HTERT RPE-1 (cell line): Measurements from ENCODE around the gene ZNF425.
"Not testable (repeated sequence)": the region's sequence is repeated elsewhere in the genome, so short reads cannot be mapped to it uniquely, and the experiment has no call there.

ENCODE experiments used
- in situ Hi-C: fragments of 300-500 bp; cut with MboI; formaldehyde crosslinking; loops from 4 replicates; pipeline ENCODE4 v1.14.3; 2020; ENCODE audit warnings: low sequenced_read_pairs

ZNF425 gene, protein sequence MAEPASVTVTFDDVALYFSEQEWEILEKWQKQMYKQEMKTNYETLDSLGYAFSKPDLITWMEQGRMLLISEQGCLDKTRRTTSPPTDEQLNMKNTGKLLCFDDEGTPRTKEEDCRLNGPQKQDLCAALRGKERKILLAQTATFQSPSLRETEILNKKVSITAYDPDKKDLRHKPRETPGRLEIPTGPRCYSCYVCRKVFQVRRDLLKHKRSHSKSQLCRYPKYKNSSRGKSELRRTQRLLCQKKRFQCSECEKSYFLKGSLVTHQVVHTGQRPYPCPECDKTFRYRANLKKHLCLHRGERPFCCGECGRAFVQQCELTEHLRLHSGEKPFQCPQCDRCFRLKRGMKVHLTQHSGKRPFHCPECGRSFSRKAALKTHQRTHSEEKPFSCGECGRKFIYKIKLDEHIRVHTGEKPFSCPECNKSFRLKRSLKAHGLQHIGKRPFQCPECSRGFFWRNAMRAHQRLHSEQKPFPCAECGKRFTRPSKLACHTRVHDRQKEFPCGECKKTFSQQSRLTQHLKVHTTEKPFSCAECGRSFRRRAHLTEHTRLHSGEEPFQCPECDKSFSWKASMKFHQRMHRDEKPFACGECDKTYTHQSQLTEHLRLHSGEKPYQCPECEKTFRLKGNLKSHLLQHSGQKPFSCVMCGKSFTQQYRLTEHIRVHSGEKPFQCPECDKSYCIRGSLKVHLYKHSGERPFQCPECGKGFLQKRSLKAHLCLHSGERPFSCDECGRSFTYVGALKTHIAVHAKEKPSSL

DNA sequence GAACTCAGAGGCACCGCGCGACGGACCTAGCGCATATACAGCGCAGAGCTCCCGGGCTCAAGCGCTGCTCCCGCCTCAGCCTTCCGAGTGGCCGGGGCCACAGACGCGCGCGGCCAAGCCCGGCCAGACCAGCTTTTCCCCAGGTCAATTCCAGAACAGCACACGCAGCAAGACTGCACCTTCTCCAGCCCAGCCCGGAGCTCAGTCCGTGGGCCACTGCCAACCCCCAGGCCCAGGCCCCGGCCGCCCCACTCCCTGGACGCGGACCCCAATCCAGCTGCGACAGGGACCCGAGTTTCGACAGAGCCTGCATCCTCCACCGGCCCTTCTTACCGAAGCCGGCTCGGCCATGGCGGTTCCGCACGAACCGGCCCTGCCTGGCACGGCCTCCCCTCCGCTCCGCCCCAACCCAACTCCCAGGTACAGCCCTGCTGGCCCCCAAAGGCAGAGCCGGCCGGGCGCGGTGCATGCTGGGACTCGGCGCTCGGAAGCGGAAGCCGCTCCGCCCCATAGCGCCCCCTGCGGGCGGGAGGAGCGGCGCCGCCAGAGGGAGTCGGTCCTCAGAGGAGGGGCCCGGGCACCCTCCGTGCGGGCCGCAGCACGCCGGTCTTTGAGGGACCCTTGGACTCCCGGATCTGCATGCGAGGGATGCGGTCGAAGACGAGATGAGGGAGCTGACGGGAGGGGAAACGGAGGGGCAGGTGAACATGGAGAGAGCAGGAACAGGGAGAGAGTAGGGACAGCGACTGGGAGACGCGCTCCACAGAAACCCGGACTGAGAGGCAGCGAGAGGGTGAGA is at the start of gene ZNF425:
TSS of gene ZNF425 (minus strand) at position 462 of the 799 bp plus-strand sequence. CDS start at position 351, 111 bp downstream.
- in situ Hi-C loops, result no loop called here

DNA sequence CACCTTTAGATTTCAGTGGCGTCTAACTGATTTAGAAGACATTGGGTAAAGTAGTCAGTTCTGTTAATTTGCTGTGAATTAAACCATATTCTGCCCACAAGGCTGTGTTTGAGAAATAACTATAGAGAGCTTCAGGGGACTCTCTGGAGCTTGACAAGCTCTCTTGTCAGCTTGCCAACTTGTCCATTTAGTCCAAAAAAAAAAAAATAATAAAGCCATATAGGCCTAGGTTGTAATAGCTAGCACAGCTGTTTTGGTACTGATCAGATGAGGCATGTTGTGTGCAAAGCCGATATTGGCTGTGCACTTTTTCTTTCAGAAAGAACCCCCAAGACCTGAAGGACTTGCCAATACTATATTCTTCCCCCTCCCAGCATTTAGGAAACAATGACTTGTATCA is 49.0 kb upstream of the ZNF425 start:
- in situ Hi-C loops, result no loop called here

DNA sequence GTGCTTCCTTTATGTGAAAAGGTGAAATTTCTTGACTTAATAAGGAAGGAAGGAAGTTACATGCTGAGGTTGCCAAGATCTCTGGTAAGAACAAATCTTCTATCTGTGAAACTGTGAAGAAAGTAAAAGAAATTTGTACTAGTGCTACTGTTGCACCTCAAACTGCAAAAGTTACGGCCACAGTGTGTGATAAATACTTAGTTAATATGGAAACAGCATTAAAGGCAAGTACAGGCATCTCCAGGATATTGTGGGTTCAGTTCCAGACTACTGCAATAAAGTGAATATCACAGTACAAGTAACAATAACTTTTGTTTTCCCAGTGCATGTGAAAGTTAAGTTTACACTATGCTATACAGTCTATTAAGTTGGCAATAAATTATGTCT is 46.4 kb upstream of the ZNF425 start:
- in situ Hi-C loops, result no loop called here

DNA sequence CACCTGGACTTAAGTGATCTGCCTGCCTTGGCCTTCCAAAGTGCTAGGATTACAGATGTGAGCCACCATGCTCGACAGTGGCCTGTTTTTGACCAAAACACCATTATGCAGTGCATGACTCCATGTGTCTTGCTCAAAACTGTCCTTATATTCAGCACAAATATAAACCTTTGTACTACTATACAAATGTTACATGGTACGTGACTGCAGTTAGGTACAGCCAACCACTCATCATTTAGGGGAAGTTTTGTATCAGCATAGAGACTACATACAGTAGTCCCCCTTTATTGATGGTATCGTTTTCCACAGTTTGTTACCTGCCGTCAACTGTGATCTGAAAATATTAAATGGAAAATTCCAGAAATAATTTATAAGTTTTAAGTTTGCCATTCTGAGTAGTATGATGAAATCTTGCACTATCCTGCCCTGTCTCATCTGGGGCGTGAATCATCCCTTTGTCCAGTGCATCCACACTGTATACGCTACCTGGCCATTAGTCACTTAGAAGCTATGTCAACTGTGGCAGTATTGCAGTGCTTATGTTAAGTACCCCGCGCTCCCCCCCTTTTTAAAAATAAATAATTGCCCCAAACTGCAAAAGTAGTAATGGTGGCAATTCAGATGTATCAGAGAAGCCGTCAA is 45.9 kb upstream of the ZNF425 start:
- in situ Hi-C loops, result no loop called here

DNA sequence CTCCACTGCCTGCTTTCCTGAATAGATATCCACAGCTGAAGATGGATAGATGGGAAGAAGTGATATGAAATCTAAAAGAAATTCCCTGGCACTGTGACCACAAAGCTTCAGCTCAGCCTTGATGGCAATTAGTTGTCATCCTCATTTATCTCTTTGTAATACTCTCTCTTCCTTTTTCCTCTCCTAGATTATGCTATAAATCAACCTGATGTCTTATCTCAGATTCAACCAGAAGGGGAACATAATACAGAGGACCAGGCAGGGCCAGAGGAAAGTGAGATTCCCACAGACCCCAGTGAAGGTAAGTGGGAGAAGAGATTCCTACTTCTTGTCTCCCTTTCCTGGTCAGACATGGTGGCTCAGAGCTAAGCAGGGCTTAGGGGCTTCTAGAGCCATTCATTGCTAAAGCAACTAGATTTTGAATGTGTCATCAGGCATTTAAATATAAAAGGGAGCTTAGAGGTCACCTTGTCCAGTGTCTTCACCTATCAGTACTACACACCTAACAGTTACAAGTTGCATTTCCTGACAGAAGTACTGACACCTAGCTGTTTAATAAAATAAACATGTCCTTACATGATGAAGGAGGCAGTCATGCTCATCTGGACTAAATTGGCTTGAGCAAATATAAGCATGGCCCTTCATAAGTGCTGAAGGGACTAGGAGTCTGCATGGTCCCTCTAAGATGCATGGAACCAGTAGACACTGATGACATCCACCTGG is 40.7 kb upstream of the ZNF425 start:
- in situ Hi-C loops, result no loop called here

DNA sequence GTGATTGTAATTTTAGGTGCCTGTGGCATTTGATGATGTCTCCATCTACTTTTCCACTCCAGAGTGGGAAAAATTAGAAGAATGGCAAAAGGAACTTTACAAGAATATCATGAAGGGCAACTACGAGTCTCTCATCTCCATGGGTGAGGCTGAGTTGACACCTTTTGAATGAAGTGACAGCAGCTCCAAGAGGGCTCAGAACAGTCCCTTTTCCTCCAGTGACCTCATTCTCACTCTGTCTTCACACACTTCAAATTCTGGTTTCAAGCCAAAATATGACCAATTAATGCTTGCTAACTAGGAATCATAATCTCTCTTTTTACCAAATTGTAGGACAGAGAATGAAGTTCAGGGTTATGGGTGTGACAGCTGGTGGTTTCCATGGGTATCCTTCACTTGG is 40.0 kb upstream of the ZNF425 start:
- in situ Hi-C loops, result no loop called here

DNA sequence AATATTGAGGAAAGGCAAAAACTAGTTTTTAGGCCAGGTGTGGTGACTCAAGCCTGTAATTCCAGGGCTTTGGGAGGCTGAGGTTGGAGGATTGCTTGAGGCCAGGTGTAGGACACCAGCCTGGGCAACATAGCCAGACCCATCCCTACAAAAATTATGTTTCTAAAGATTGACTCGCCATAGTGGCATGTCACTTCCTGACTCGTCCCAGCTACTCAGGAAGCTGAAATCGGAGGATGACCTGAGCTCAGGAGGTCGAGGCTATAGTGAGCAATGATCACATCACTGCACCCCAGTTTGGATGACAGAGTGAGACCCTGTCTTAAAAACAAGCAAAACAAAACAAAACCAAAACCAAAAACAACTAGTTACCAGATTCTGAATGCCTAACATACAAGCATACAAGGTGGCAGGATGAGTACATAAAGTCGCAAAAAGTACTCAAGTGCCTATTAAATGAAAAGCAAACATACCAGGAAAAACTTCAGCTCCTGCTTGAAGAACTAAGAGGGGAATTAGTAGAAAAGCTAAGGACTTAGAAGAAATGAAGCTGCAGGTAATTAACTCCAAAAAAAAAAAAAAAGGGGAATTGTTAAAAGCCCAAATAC is 35.2 kb upstream of the ZNF425 start:
- in situ Hi-C loops, result no loop called here

DNA sequence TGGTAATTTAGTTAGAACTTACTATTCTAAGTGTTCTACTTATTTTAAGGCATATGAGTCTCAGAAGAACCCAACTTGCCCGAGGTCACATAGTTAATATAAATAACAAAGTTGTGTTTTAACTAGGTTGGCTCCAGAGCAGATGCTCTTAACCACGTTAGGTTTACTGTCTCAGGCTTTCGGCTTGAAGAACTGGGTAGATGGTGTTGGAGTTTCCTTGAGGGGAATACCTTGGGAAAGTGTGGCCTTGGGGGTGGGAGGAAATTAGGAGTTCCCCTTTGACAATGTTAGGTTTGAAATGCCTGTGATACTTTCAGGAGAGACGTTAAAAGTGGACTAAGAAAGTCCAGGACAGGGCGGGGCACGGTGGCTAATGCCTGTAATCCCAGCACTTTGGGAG is 30.8 kb upstream of the ZNF425 start:
- in situ Hi-C loops, result no loop called here

DNA sequence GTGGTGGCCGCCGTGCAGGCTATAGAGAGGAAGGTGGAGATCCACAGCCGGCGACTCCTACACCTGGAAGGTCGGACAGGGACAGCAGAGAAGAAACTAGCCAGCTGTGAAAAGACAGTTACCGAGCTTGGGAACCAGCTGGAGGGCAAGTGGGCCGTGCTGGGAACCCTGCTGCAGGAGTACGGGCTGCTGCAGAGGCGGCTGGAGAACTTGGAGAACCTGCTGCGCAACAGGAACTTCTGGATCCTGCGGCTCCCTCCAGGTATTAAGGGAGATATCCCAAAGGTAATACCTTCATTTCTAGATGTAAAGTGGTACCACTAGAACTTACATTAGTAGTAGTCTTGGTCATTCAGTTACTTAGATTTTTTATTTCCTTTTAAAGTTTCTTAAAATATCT is 27.9 kb upstream of the ZNF425 start:
- in situ Hi-C loops, result no loop called here

DNA sequence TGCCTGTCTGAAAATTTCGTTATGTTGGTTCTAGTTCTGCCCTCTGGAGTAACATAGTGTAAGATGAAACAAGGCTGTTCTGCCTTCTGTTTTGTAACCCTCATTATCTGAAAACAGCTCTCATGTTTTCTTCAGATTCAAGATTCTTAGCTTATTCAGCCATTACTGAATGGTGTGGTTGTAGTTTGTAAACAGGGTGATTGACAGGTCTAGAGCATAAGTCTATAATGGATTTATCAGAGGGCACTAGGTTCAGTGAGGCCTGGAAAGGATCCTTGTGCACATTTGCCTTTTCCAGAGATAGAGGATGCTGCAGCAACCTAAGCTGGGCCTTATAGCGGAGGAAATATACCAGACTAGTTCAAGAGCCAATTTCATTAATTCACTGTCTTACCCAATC is 27.2 kb upstream of the ZNF425 start:
- in situ Hi-C loops, result no loop called here

DNA sequence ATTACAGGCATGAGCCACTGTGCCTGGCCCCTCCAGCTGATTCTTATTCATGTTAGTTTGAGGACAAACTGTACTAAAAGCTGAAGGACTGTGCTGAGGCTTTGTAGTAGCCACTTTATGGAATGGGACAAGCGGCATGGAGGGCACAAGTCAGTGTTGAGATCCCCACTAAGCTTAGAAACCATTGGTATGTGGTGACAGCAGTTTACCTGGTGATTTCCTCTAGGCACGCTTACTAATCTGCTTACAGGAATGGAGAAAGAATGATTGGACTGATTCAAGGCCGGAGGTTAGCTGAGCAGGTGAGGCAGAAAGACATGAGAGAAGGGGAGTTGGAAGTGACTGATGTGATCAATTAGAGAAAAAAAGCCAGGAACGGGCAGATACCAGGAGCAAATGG is 24.9 kb upstream of the ZNF425 start:
- in situ Hi-C loops, result no loop called here

DNA sequence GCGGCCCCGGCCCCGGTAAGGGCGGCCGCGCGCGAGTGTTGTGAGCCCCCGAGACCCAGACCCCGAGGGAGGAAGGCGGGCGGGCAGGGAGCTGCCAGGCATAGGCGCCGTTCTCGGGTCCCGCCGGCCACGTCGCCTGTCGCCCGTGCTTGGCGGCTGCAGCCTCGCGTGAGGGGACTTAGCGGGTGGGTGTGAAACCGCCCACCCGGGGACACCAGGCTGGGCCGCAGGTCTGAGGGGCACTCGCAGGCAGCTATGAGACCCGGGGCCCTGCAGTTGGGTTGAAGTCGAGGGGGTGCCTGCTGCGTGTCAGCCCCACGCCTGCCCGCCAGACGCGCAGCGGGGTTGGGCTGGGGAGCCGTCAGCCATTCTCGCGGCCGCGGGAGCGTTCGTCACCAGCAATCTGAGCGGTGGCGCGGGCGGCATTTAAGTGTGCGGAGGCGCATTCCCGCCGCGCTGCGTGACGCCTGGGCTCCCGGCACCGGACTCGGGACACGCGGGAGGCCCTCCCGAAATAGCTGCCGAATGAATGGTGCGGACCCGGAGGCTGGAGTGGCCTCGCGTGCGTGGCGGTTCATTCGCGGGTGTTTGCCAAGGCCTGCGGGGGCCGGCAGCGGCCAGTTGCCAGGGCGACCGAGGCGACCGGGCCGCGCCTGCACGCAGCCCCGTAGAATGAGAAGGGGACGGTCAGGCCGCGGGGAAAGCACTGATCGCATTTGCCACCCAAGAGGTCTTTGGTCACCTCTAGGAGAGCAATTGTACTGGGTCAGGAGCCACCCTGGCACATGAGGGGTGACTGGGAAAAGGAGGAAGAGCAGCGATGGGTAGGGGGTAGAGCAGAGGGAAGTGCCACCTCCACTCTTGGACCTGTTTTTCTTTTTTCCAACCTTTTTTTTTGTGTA is 21.9 kb upstream of the ZNF425 start:
- in situ Hi-C loops, result no loop called here

DNA sequence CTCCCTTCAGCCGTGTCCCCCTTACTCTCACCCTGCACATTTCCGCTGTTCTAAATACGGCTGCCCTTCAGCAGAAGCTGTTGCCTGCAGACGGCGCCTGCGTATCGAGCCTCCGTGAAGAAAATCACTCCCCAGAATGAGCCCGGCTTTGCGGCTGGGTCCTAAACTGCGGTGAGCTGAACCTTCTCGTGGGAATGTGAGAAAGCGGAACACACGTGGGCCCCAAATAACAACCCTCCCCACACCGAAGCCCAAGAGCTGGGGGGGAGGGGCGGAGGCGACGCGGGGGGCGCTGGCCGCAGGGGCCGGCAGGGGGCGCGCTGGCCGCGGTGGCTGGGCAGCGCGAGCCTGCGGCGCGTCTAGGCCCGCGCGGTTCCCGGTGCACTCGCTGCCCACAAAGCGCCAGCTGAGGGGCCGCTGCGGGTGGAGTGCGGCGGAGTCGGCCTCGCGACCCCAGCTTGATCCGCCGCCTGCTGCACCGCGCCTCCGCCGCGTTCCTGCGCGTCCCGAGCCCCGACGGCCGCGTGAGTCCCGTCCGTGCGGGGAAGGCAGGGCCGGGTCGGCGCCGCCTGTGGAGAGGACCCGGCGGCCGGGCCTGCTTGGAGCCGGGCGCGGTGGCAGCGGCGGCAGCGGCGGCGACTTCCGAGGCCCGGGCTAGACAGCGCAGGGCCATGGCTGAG is 21.1 kb upstream of the ZNF425 start, which contains the start of gene ZNF398:
TSS of gene ZNF398 (plus strand) at position 382 of the 680 bp plus-strand sequence. CDS start at position 672, 290 bp downstream.
- in situ Hi-C loops, result no loop called here

DNA sequence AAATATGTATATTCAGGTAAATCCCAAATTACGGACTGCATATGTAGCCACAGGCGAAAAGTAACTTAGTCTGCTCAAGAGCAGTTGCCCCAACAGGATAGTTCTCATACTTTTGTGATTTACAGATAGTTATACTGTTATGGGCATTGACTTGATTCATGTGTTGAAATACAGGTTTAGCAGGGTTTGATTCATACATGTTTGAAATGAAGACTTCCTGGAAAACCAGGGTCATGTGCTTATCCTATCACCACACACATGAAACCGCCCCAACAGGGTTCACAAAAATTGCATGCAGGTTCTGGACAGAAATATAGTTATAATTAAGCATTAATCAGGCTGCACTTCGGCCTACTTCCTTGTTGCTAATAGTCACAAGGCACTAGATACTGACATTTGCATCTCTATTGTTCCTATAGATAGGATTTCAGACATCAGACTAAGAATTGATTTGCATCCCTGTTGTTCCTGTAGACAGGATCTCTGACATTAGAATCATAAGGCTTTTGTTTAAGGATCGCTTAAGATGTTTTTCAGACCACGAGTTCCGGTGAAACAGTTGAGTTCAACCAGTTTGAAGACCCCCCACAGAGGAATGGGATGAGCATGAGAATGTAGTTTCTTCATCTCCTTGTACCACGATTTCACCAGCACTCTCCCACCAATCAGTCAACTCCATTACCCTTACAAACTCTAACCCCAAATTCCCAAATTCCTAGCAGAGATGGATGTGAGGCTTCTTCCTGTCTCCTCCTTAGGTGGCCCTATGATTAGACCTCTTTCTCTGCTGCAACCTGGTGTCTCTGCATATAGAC is 19.1 kb upstream of the ZNF425 start:
- in situ Hi-C loops, result no loop called here

DNA sequence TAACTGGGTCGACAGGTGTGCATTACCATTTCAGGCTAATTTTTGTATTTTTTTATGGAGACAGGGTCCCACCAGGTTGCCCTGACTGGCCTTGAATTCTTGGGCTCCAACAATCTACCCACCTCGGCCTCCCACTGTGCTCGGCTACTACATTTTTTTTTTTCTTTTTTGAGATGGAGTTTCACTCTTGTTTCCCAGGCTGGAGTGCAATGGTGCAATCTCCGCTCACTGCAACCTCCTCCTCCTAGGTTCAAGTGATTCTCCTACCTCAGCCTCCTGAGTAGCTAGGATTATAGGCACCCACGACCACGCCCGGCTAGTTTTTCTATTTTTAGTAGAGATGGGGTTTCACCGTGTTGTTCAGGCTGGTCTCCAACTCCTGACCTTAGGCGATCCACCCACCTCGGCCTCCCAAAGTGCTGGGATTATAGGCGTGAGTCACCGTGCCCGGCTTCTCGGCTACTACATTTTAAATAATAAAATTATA is 18.4 kb upstream of the ZNF425 start:
- in situ Hi-C loops, result not testable (repeated sequence)

DNA sequence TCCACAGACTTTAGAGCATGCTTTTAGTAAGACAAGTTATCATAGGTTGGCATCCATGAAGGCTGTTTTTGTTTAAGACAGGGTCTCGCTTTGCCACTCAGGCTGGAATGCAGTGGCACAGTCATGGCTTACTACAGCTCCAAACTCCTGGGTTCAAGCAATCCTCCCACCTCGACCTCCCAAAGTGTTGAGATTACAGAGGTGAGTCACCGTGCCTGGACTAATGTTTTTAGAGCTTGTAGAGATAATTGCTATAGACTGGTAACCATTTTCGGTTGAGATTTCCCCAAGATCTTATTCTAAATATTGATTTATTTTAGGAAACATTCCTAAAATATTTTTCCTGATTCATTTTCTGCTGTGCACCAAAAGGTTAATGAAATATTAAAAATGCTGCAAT is 15.8 kb upstream of the ZNF425 start:
- in situ Hi-C loops, result no loop called here

DNA sequence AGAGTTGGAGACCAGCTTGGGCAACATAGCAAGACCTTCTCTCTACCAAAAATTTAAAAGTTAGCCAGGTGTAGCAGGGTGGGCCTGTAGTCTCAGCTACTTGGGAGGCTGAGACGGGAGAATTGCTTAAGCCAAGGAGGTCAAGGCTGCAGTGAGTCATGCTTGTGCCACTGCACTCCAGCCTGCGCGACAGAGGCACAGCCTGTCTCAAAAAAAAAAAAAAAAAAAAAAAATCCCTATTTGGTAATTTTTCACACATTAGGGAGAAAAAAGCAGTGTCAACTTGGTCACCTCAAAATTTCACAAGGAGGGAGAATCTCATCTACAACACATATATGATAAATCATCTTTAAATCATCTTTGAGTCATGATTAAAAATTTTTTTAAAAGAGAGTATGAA is 14.7 kb upstream of the ZNF425 start:
- in situ Hi-C loops, result no loop called here
